Measurements from ENCODE around the gene ALDH1B1. TPM values are rescaled to one million over a fixed set of nuclear protein-coding genes. Genes with fewer than 3 reads are reported as not detected.

Gene ALDH1B1
- total and polyA plus RNA-seq, 2 donors = 51.0 to 239 TPM

DNA sequence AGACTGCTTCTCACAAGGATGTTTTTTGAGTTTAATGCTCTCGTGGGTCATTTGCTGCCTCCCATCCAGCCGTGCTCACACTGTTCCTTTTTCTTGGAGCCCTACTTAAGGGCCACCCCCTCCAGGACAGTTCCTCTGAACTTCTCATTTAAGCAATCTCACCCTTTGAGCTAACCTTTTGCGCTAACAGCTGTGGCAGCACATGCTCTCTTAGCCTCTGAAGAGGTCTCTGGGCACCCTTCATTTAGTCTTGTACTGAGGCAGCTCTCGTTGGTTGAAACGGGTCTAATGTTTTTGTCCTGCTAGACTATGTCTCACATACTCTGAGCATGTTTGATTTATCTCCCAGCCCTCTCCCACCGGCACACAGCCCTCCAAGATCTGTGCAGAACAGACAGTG lies 11.8 kb downstream of the ALDH1B1 start:
- no peak overlapping the region for H3K4me3 ChIP-seq (ENCODE audit: low read depth, low read length)
- WGBS = 61% methylated on average over 6 of the region's 6 CpGs
- H3K27ac ChIP-seq (ENCODE audit: low read depth) = no peak overlapping the region
- no peak for DNase-seq (ENCODE audit: extremely low spot score)
- no peaks in the 10 kb centered on the region for H3K36me3 ChIP-seq (ENCODE audit: insufficient read depth)
- no peaks in the 10 kb centered on the region for H3K4me1 ChIP-seq (ENCODE audit: insufficient read depth)

- Histone ChIP-seq H3K36me3 (ENCODE audit: insufficient read depth) (no peaks in the 10 kb centered on the region), H3K4me1 (ENCODE audit: insufficient read depth) (no peaks in the 10 kb centered on the region), H3K4me3 (ENCODE audit: low read depth, low read length) (no peak overlapping the region), H3K27ac (ENCODE audit: low read depth) (no peak overlapping the region)
- no peak for DNase-seq (ENCODE audit: extremely low spot score)
- 57% methylated on average over 3 of the region's 3 CpGs for WGBS
Observed at GRCh38 chr9:38405785-38406184, 13.3 kb downstream of the ALDH1B1 start.

DNA sequence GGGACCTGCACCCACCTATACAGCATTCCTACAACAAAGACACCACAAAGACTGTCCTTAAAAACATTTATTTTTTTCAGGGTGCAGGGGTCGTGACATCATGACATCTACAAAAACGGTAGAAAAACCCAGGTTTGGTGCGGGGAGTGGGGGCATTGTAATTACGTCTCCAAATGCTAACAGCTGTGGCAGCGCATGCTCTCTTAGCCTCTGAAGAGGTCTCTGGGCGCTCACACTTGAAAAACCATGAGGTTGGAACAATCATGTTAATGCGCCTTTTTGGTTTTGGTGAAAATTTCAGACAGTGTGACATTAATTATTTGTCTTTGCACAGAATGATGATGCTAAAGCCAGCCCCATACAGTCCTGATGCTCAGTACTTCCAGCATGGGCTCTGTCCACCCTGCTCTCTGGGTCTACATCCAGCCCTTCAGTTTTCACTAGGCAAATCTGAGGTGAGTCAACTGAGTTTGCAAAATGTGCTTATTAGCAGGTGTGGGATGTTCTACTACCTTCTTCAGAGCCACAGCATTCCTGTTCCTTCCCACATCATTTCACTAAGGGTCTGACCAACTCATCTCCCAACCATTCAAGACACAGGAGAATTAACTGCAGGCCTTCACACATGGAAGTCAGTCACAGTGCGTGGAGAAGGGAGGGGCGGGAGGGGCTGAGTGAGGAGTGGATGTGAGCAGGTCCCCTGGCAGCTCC lies 14.1 kb downstream of the ALDH1B1 start:
- Histone ChIP-seq H3K4me1 (ENCODE audit: insufficient read depth) (no peaks in the 10 kb centered on the region), H3K36me3 (ENCODE audit: insufficient read depth) (no peaks in the 10 kb centered on the region), H3K4me3 (ENCODE audit: low read depth, low read length) (no peak overlapping the region), H3K27ac (ENCODE audit: low read depth) (no peak overlapping the region)
- DNase-seq (ENCODE audit: extremely low spot score) = no peak
- WGBS = 85% methylated on average over 9 of the region's 9 CpGs

GRCh38 chr9:38408719-38409118 lies 16.2 kb downstream of the ALDH1B1 start:
- Histone ChIP-seq H3K27ac (ENCODE audit: low read depth) (no peak overlapping the region), H3K36me3 (ENCODE audit: insufficient read depth) (no peaks in the 10 kb centered on the region), H3K4me3 (ENCODE audit: low read depth, low read length) (no peak overlapping the region), H3K4me1 (ENCODE audit: insufficient read depth) (no peaks in the 10 kb centered on the region)
- no peak for DNase-seq (ENCODE audit: extremely low spot score)
- WGBS = 43% methylated on average over 4 of the region's 4 CpGs

DNA sequence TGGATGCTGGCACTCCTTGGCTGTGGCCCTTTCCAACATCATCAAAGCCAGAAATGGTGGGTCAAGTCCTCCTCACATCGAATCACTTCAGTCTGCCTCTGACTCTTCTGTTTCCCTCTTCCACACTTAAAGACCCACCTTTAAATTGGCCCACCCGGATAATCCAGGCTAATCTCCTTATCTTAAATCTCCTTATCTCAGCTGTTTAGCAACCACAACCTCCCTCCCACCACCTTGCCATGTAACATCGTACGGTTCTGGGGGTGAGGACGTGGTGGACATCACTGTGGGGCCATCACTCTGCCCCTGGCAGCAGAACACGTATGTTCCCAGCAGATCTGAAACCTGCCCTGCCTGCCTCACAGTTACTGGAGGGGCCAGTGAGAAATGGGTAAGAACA lies 20.2 kb downstream of the ALDH1B1 start:
- Histone ChIP-seq H3K27ac (ENCODE audit: low read depth) (no peak overlapping the region), H3K4me1 (ENCODE audit: insufficient read depth) (no peaks in the 10 kb centered on the region), H3K36me3 (ENCODE audit: insufficient read depth) (no peaks in the 10 kb centered on the region), H3K4me3 (ENCODE audit: low read depth, low read length) (no peak overlapping the region)
- no peak for DNase-seq (ENCODE audit: extremely low spot score)
- 68% methylated on average over 6 of the region's 6 CpGs for WGBS

DNA sequence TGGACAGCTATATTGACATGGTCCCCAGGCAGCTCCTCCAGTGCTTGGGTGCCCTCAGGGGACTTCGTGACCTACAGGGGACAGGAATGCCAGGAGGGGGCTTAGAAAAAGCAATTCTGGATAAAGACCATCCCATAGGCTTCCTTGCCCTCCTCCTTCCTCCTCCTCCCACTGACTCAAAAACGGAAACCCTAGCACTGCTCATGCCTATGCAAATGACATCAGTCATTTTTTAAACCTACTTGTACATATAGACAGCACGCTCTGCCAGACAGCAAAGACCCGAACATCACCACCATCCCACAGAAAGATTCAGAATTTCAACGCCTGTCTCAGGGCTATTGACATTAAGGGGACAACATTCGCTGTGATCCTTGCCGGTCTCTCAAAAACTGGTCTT lies 20.8 kb downstream of the ALDH1B1 start:
- no peak for DNase-seq (ENCODE audit: extremely low spot score)
- Histone ChIP-seq H3K4me1 (ENCODE audit: insufficient read depth) (no peaks in the 10 kb centered on the region), H3K4me3 (ENCODE audit: low read depth, low read length) (no peak overlapping the region), H3K36me3 (ENCODE audit: insufficient read depth) (no peaks in the 10 kb centered on the region), H3K27ac (ENCODE audit: low read depth) (no peak overlapping the region)
- 78% methylated on average over 7 of the region's 7 CpGs for WGBS

- Histone ChIP-seq H3K27ac (ENCODE audit: low read depth) (no peak overlapping the region), H3K36me3 (ENCODE audit: insufficient read depth) (no peaks in the 10 kb centered on the region), H3K4me1 (ENCODE audit: insufficient read depth) (no peaks in the 10 kb centered on the region), H3K4me3 (ENCODE audit: low read depth, low read length) (no peak overlapping the region)
- 51% methylated on average over 24 of the region's 24 CpGs for WGBS
- DNase-seq (ENCODE audit: extremely low spot score) = no peak
Observed at GRCh38 chr9:38414040-38414723, 21.7 kb downstream of the ALDH1B1 start.

DNA sequence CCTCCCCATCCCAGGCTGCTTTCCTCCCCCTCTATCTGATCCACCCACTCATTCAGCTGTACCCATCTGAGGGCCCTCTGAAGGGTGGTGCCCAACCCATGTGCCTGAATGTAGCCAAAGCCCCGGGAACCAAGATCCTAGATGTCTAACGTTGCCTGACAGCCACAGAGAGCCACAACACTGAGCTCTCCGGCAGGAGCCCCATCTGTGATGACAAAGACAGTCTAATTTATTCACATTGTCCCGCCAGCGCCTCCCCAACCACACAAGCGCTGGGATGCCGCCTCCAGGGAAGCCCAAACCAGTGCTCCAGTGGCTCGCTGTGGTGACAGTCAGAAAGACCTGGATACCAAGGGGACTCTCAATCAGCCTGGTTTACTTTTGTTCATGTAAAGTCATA lies 23.4 kb downstream of the ALDH1B1 start:
- H3K36me3 ChIP-seq (ENCODE audit: insufficient read depth) = no peaks in the 10 kb centered on the region
- H3K27ac ChIP-seq (ENCODE audit: low read depth) = no peak overlapping the region
- no peak for DNase-seq (ENCODE audit: extremely low spot score)
- no peaks in the 10 kb centered on the region for H3K4me1 ChIP-seq (ENCODE audit: insufficient read depth)
- 90% methylated on average over 8 of the region's 8 CpGs for WGBS
- H3K4me3 ChIP-seq (ENCODE audit: low read depth, low read length) = no peak overlapping the region

DNA sequence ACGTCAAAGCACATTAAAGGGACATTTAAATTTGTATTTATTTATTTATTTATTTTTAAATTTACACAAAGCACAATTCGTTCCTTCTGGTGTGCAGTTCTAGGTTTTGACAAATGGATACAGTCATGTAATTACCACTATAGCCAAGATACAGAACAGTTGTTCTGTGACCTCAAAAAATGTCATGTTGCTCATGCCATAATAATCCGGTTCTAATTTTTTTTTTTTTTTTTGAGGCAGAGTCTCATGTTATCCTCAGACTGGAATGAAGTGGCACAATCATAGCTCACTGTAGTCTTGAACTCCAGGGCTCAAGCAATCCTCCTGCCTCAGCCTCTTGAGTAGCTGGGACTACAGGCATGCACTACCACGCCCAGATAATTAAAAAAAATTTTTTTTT lies 24.0 kb downstream of the ALDH1B1 start:
- Histone ChIP-seq H3K4me3 (ENCODE audit: low read depth, low read length) (no peak overlapping the region), H3K36me3 (ENCODE audit: insufficient read depth) (no peaks in the 10 kb centered on the region), H3K4me1 (ENCODE audit: insufficient read depth) (no peaks in the 10 kb centered on the region), H3K27ac (ENCODE audit: low read depth) (no peak overlapping the region)
- no peak for DNase-seq (ENCODE audit: extremely low spot score)
- 79% methylated on average over 4 of the region's 4 CpGs for WGBS

DNA sequence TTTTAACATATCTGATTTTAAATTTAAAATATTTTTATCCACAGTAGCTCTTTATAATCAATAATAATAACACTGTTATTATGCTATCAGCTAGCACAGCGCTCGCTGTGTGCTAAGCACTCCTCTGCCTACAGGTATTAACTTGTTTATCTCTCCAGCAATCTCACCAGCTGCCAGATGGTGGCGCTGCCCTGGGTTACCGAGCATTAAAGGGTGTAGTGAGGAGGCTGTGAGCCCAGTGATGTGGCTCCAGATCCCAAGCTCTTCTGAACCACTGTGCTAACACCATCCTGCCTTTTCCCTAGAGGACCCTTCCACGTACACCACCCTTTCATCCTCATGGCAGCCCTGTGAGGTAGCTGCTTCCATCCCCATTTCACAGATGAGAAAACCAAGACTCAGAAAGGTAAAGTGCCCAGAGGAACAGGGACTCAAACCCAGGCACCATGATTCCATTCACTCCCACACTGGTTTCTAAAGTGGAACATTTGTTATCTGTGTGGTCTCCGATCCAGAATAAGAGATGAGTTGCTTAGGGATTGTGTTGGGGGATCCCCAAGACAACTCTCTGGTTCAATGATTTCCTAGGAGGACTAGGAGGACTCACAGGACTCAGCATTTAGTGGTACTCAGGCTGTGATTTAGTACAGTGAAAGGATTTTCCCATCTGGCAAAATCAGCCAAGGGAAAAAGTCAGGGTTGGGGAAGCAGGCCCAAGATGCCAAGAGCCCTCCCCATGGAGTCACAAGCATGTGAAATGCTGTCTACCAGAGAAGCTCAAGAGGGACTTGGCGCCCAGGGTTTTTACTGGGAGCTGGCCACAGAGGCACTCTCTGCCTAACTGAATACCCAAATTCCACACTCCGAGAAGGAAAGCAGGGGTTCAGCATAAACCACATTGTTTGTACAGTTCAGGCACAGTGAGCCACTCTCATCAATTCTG lies 24.8 kb downstream of the ALDH1B1 start:
- Histone ChIP-seq H3K36me3 (ENCODE audit: insufficient read depth) (no peaks in the 10 kb centered on the region), H3K27ac (ENCODE audit: low read depth) (no peak overlapping the region), H3K4me1 (ENCODE audit: insufficient read depth) (no peaks in the 10 kb centered on the region), H3K4me3 (ENCODE audit: low read depth, low read length) (no peak overlapping the region)
- WGBS = 61% methylated on average over 8 of the region's 8 CpGs
- DNase-seq (ENCODE audit: extremely low spot score) = no peak

DNA sequence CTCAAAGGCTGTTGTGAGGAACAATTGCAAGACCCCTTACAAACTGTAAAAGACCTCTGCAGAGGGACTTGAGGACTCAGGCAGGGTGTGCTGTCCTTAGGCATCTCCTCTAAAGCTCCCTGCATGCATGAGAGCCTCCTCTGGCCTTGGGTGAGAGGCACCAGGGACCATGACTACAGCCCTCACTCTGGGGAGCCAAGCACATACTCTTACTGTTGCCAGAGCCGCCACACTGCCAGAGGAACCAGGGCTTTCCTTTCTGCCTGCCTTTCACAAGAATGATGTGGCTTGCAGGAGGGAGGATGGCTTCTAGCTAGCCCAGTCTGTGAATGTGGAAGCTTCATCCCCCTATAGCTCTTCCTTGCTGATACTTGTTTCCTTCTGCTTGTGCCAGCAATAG lies 25.9 kb downstream of the ALDH1B1 start:
- no peak overlapping the region for H3K4me3 ChIP-seq (ENCODE audit: low read depth, low read length)
- DNase-seq (ENCODE audit: extremely low spot score) = no peak
- no peaks in the 10 kb centered on the region for H3K36me3 ChIP-seq (ENCODE audit: insufficient read depth)
- H3K27ac ChIP-seq (ENCODE audit: low read depth) = no peak overlapping the region
- WGBS = 86% methylated on average over 1 of the region's 1 CpG
- H3K4me1 ChIP-seq (ENCODE audit: insufficient read depth) = no peaks in the 10 kb centered on the region

DNA sequence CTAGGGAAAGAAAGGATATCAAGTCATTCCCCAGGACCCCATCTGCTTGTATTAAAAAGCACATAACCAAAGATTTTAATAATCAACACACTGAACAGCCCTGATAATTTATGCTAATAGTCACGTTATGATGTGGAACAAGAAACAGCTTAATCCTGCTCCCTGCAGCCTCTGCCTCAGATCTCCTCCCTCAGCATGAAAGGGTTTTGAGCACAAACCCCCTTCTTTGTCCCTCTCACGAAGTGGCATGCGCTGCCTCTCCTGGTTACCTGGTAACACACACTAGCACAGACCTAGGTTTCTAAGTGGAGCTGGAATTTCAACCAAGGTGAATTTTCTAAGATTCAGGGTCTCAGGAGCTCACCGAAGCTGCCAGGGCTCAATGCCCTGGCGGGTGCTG lies 26.7 kb downstream of the ALDH1B1 start:
- Histone ChIP-seq H3K4me1 (ENCODE audit: insufficient read depth) (peaks cover 3% of the 10 kb centered on the region), H3K36me3 (ENCODE audit: insufficient read depth) (no peaks in the 10 kb centered on the region), H3K27ac (ENCODE audit: low read depth) (no peak overlapping the region), H3K4me3 (ENCODE audit: low read depth, low read length) (no peak overlapping the region)
- WGBS = 72% methylated on average over 5 of the region's 5 CpGs
- DNase-seq (ENCODE audit: extremely low spot score) = no peak

DNA sequence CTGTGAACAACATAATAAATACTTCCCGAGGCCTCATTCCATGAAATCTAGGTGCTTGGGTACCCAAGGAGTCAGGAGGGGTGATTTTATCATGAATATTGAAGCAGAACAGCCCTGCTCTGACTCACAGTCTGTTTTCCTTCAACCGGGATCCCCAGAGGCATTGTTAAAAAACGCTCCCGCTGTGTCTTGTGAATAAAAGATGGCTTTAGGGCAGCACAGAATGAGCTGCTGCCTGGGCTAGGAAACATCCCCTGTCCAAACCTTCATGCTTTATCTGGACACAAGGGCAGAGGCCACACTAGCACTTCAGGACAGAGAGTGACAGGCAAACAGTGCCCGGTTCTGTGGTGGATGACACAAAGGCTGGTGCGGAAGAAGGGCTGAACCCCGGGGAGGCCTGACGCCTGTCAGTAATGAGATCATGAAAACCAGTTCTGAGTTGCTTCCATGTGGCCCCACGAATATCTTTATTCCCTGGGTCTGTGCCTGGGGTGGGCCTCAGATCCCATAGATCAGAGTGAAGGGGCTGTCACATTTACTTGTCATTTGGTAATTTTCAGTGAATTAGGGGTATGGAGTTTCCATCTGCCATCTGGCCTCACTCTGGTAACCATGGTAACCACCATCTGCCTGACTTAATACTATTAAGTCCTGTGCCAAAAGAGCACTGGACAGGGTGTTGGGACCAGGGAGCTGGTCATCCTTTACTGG lies 29.2 kb downstream of the ALDH1B1 start:
- H3K27ac ChIP-seq (ENCODE audit: low read depth) = no peak overlapping the region
- peak; percentile 48 for DNase-seq (ENCODE audit: extremely low spot score)
- H3K36me3 ChIP-seq (ENCODE audit: insufficient read depth) = no peaks in the 10 kb centered on the region
- peaks cover 3% of the 10 kb centered on the region for H3K4me1 ChIP-seq (ENCODE audit: insufficient read depth)
- 58% methylated on average over 9 of the region's 9 CpGs for WGBS
- no peak overlapping the region for H3K4me3 ChIP-seq (ENCODE audit: low read depth, low read length)

Data from urinary bladder (tissue), 4 donors.